ENCODE data around the gene MUTYH.
"Not testable (repeated sequence)": the region's sequence is repeated elsewhere in the genome, so short reads cannot be mapped to it uniquely, and the experiment has no call there.

MUTYH gene

DNA sequence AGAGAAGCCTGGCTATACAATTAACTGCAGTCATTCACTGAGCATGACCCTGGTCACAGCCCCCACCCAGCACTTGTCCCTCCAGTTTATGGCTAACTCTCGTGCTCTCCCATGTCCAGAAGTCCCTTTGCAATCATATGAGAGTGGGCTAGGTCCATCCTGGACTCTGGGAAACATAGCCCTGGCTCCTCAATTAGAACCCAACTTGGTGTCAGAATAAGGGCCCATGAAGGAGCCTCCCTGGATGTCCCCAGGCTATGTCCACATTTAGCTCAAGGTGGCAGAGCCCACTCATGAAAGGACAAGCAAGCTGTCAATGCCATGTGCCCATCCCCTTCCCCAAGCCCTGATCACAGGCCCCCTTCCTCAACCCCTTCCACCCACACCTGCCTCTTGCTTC is 40.9 kb downstream of the MUTYH start:
- DNase-seq (ENCODE audit: low read depth): no peak
- H3K4me3 ChIP-seq (ENCODE audit: low read length): no peak overlapping the region
- TF ChIP-seq, protein P1, sequence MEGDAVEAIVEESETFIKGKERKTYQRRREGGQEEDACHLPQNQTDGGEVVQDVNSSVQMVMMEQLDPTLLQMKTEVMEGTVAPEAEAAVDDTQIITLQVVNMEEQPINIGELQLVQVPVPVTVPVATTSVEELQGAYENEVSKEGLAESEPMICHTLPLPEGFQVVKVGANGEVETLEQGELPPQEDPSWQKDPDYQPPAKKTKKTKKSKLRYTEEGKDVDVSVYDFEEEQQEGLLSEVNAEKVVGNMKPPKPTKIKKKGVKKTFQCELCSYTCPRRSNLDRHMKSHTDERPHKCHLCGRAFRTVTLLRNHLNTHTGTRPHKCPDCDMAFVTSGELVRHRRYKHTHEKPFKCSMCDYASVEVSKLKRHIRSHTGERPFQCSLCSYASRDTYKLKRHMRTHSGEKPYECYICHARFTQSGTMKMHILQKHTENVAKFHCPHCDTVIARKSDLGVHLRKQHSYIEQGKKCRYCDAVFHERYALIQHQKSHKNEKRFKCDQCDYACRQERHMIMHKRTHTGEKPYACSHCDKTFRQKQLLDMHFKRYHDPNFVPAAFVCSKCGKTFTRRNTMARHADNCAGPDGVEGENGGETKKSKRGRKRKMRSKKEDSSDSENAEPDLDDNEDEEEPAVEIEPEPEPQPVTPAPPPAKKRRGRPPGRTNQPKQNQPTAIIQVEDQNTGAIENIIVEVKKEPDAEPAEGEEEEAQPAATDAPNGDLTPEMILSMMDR (conservative IDR thresholded peaks at IDR 0.05; ENCODE audit: low read length): no peak

DNA sequence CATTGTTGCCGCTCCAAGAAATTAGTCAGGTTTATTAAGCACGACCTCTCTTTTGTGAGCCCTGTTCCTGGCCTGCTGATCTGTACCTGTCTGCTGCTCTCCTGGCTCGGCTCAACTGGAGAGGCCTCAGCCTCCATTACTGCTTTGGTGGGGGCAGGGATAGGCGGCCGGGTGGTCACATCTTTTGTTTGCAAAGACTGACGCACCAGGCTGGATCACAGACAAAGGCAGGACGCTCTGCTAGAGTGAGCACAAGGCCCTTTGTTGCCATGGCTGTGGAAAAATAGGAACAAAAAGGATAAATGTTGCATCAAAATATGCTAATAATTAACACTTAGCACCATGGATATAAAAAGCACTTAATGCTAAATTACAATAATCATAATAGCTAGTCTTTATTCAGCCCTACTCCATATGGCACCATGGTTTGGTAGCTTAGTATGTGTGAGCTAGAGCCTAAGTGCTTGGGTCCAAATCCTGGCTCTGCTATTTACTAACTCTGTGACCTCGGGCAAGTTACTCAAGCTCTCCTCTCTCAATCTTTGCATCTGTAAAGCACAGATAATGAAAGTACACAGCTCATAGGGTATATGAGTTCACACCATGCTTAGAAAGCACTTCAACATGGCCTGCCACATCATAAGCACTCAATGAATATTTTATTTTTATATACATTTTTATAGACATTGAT is 42.4 kb downstream of the MUTYH start:
- no peak for DNase-seq (ENCODE audit: low read depth)
- TF ChIP-seq, protein P1 (conservative IDR thresholded peaks at IDR 0.05; ENCODE audit: low read length): no peak
- H3K4me3 ChIP-seq (ENCODE audit: low read length): no peak overlapping the region

DNA sequence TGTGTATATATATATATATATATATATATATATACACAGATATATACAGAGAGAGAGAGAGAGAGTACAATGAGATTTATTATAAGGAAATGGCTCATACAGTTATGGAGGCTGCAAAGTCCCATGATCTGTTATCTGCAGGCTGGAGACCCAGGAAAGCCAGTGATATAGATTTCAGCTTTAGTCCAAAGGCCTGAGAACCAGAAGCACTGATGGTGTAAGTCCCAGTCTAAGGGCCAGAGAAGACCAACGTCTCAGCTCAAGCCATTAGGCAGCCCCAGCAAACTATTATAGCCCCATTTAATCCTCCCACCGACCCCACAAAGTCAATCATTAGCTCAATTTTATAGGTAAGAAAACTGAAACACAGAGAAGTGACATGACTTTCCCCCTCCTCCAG is 48.5 kb downstream of the MUTYH start:
- TF ChIP-seq, protein P1 (conservative IDR thresholded peaks at IDR 0.05; ENCODE audit: low read length): no peak
- H3K4me3 ChIP-seq (ENCODE audit: low read length): no peak overlapping the region
- no peak for DNase-seq (ENCODE audit: low read depth)

DNA sequence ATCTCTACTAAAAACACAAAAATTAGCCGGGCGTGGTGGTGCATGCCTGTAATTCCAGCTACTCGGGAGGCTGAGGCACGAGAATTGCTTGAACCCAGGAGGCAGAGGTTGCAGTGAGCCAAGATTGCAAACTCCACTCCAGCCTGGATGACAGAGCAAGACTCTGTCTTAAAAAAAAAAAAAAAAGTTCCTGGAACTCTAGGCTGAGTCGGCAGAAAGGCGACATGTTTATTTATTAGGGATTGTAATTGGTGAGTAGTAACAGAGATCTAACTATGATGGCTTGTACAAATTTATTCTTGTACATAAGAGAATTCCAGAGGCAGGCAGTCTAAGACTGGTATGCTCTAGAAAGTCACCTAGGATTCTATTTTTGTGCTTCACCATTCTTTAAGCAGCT is 49.2 kb downstream of the MUTYH start:
- not testable (repeated sequence) for DNase-seq (ENCODE audit: low read depth); H3K4me3 ChIP-seq (ENCODE audit: low read length)

DNA sequence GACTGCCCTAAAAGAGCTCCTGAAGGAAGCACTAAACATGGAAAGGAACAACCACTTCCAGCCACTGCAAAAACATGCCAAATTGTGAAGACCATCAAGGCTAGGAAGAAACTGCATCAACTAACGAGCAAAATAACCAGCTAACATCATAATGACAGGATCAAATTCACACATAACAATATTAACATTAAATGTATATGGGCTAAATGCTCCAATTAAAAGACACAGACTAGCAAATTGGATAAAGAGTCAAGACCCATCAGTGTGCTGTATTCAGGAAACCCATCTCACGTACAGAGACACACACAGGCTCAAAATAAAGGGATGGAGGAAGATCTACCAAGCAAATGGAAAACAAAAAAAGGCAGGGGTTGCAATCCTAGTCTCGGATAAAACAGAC is 53.7 kb downstream of the MUTYH start:
- not testable (repeated sequence) for DNase-seq (ENCODE audit: low read depth); H3K4me3 ChIP-seq (ENCODE audit: low read length)

DNA sequence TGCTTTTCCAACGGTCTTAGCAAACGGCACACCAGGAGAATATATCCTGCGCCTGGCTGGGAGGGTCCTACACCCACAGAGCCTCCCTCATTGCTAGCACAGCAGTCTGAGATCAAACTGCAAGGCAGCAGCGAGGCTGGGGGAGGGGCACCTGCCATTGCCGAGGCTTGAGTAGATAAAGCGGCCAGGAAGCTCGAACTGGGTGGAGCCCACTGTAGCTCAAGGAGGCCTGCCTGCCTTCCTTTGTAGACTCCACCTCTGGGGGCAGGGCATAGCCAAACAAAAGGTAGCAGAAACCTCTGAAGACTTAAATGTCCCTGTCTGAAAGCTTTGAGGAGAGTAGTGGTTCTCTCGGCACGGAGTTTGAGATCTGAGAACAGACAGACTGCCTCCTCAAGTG is 55.4 kb downstream of the MUTYH start:
- not testable (repeated sequence) for DNase-seq (ENCODE audit: low read depth); H3K4me3 ChIP-seq (ENCODE audit: low read length)

DNA sequence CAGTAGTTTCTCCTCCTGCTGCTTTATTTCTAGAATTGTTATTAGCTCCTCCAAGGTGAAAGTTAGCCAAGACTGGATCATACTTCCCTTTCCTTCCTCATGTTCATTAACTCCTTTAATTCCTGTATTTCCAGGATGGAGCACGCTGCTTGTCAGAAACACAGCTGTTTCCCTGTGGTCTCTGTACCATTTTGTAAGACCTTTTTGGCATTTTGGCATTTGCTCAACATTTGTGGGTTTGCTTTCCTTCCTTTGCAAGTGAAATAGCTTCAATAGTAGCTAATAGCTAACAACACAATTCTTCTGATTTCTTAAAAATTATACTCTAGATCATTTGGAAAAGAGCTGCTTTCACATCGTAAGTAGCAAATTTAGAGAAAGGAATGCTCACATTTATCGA is 57.9 kb downstream of the MUTYH start:
- DNase-seq (ENCODE audit: low read depth): peak; percentile 11

More for the DNA sequence above, 57.9 kb downstream of the MUTYH start:
- TF ChIP-seq, protein P1 (conservative IDR thresholded peaks at IDR 0.05; ENCODE audit: low read length): no peak
- H3K4me3 ChIP-seq (ENCODE audit: low read length): no peak overlapping the region
